NCI-H2081 treated with DMSO at 0.1 percent for 48 hours (cell line): Measurements from ENCODE around the gene OSBPL2.
A peak's percentile ranks its signal among the peaks of the same experiment; 100 is the strongest.

ENCODE experiments used
- DNase-seq: peaks from one replicate; lab custom pipeline; 2025; lab: John Stamatoyannopoulos, UW

OSBPL2 gene

GRCh38 chr20:62237801-62238568 lies at the start of gene OSBPL2:
OSBPL2 (plus strand) TSS chr20:62238521; CDS start chr20:62256185, 17,664 bp downstream.
- peak; percentile 90 for DNase-seq

GRCh38 chr20:62190639-62191411 lies 47.5 kb upstream of the OSBPL2 start:
- no peak for DNase-seq

GRCh38 chr20:62191781-62192559 lies 46.4 kb upstream of the OSBPL2 start:
- DNase-seq = no peak

- DNase-seq = no peak
These were observed 45.7 kb upstream of the OSBPL2 start for GRCh38 chr20:62192635-62193034.

- DNase-seq = no peak
These were observed 45.0 kb upstream of the OSBPL2 start for GRCh38 chr20:62193079-62194025.

- no peak for DNase-seq
These were observed 43.3 kb upstream of the OSBPL2 start for GRCh38 chr20:62195075-62195405.

GRCh38 chr20:62195736-62196135 lies 42.6 kb upstream of the OSBPL2 start:
- DNase-seq = no peak

- no peak for DNase-seq
These were observed 42.0 kb upstream of the OSBPL2 start for GRCh38 chr20:62196286-62196685.

GRCh38 chr20:62197311-62197710 lies 41.0 kb upstream of the OSBPL2 start:
- DNase-seq = no peak

- no peak for DNase-seq
These were observed 40.5 kb upstream of the OSBPL2 start for GRCh38 chr20:62197801-62198200.

- no peak for DNase-seq
These were observed 39.8 kb upstream of the OSBPL2 start for GRCh38 chr20:62198496-62198895.

- DNase-seq = no peak
These were observed 39.4 kb upstream of the OSBPL2 start for GRCh38 chr20:62198931-62199330.

GRCh38 chr20:62200491-62201172 lies 37.7 kb upstream of the OSBPL2 start:
- DNase-seq = no peak

GRCh38 chr20:62201173-62202082 lies 36.9 kb upstream of the OSBPL2 start:
- DNase-seq = peak; percentile 36

GRCh38 chr20:62202083-62202395 lies 36.3 kb upstream of the OSBPL2 start:
- DNase-seq = no peak

- no peak for DNase-seq
These were observed 35.5 kb upstream of the OSBPL2 start for GRCh38 chr20:62202676-62203377.

GRCh38 chr20:62203378-62204030 lies 34.8 kb upstream of the OSBPL2 start:
- DNase-seq = no peak

GRCh38 chr20:62205618-62206387 lies 32.5 kb upstream of the OSBPL2 start:
- no peak for DNase-seq
